Ecto neural progenitor cell (in vitro differentiated cells): ENCODE data around the gene ERC1.
"Not testable (repeated sequence)": the region's sequence is repeated elsewhere in the genome, so short reads cannot be mapped to it uniquely, and the experiment has no call there.

Source experiments
- DNase-seq: peaks from one replicate; pipeline ENCODE4 v3.0.0-alpha.2; 2018; ENCODE audit warnings: low spot score

Gene ERC1

GRCh38 chr12:1130164-1130563, 139.1 kb downstream of the ERC1 start:
- no peak for DNase-seq

DNA sequence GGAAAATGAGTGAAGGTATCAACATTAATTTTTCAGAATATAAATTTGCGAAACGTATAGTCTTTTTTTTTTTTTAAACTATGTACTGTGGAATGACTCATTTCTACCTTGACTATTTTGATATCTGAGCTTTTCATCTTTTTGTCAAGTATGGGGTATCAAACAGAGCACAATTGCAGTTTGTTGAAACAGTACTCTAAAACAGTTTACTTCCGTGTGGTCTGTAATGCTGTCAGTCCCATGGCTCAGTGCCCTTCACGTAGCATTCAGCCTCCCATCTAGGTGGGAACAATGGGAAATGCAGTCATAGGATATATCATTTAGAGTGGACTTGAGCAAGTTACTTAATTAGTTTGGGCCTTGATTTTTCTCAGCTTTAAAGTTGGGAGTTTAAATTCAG, 139.5 kb downstream of the ERC1 start:
- no peak for DNase-seq

DNA sequence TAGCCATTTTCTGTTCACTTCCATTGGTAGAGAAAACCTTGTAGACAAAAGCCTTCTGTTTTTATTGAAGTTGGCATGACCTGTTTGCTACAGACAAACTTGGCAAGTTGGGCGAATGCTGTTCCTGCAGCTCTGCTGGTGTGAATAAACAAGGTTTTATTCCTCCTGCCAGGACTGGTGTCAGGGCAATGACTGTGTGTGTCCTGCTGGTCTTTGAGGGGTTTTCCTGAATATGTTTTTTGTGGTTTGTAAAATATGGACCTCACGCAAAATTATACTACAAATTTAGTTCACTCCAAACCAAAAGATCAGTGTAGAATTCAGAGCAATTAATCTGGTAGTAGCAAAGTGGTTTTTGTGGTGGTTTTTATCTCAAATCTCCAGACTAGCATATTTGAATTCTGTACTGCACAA, 140.8 kb downstream of the ERC1 start:
- no peak for DNase-seq

- DNase-seq, result no peak
These were observed 141.3 kb downstream of the ERC1 start for GRCh38 chr12:1132311-1132710.

DNA sequence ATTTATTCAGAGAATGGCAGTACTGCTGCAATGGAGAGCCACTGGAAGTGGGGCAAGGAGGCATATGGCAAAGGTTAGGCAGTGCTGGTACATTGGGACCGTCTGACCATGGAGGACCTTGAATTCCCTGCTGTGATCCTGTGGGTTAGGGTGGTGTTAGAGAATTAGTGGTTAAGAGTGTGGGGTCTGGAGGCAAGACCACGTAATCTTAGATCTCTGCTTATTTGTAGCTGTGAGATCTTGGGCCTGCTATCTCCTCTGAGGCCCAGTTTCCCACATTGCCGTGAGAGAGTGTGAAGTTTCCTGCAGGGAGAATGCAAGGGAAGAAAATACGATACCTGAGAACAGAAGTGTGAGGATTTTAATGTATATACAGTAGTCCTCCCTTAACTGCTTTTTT, 147.7 kb downstream of the ERC1 start:
- DNase-seq, result no peak

DNA sequence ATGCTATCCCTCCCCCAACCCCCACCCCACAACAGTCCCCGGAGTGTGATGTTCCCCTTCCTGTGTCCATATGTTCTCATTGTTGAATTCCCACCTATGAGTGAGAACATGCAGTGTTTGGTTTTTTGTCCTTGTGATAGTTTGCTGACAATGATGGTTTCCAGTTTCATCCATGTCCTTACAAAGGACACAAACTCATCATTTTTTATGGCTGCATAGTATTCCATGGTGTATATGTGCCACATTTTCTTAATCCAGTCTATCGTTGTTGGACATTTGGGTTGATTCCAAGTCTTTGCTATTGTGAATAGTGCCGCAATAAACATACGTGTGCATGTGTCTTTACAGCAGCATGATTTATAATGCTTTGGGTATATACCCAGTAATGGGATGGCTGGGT, 155.7 kb downstream of the ERC1 start:
- DNase-seq, result not testable (repeated sequence)

GRCh38 chr12:1147821-1148220, 156.8 kb downstream of the ERC1 start:
- DNase-seq, result no peak

DNA sequence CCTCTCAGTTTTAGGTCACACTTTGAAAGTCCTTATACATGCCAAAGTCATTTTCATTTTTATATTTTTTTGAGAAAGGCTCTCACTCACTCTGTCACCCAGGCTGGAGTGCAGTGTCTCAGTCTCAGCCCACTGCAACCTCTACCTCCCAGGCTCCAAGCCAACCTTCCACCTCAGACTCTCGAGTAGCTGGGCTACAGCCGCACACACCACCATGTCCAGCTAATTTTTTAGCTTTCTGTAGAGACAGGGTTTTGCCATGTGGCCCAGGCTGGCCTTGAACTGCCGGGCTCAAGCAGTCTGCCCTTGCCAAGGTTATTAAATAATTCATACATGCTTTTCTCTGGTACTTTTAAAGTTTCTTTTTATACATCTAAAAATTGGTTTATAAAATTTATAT, 166.0 kb downstream of the ERC1 start:
- no peak for DNase-seq

- DNase-seq, result no peak
These were observed 170.2 kb downstream of the ERC1 start for GRCh38 chr12:1161197-1161596.

DNA sequence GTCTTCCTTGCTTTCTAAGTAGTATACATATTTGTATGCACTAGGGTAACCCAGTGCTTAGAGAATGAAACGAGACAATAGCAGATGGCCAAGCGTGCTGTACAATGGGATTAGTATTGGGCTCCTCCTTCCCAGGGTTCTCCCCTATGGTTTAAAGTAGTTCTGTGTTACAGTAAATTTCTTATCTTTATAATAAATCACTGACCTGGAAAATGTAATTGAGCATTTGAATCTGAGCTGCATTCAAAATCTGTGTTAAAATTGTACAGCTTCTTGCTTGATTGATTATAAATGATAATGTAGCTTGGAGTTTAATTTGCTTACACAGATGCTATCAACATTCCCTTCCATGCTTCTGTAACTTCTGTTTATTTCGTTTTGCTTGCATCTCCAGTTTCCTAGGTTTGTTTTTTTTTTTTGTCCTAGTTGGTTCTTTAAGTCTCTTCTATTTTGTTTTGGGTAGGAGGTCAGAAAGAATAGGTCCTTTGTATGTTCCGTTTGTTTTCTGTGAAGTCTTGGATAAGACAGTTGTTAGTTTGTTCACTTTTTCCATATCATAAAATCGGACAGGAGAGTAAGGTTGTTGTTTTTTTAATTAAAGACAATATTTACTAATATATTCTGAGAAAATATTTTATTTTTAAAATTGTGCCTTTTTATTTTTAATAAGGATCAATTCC, 171.2 kb downstream of the ERC1 start:
- DNase-seq, result no peak

DNA sequence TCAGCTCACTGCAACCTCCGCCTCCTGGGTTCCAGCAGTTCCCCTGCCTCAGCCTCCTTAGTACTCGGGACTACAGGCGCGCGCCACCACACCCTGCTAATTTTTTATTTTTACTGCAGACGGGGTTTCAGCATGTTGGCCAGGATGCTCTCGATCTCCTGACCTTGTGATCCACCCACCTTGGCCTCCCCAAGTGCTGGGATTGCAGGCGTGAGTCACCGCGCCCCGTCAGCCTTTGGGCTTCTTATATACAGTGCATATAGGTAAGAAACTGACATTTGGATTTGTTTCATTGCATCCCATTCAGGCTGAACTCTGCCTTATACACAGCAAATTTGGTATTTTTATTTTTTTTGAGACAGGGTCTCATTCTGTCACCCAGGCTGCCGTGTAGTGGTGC, 176.8 kb downstream of the ERC1 start:
- no peak for DNase-seq

- DNase-seq, result no peak
These were observed 179.4 kb downstream of the ERC1 start for GRCh38 chr12:1170411-1170810.

DNA sequence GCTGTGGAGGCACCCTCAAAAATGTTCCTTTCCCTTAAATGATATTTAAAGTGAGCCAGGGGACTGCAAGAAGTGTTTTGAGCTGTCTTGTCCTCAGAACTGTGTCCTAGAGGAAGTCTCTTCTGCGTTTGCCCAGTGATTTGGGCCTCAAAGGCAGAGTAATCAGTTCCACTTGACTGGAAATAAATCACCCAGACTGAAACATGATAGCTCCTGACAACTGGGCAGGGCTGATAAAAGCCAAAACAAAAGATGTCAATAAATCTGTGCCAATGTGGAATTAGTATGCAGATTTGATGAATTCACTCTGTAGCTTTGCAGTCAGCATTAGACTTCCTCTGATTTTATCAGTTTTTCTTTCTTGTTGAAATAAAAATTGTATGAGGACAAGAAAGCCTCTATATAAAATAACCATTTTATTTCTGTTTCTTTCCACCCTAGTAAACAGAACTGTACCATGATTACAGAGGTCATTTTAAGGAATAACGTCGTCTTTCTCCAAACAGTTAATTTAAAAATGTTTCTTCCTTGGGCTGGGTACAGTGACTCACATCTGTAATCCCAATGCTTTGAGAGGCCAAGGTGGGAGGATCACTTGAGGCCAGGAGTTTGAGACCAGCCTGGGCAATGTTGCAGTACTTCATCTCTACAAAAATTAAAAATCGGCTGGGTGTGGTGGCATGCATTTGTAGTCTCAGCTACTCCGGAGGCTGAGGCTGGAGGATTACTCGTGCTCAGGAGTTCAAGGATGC, 180.8 kb downstream of the ERC1 start:
- peak; percentile 61 for DNase-seq

- no peak for DNase-seq
These were observed 183.0 kb downstream of the ERC1 start for GRCh38 chr12:1173781-1174617.

DNA sequence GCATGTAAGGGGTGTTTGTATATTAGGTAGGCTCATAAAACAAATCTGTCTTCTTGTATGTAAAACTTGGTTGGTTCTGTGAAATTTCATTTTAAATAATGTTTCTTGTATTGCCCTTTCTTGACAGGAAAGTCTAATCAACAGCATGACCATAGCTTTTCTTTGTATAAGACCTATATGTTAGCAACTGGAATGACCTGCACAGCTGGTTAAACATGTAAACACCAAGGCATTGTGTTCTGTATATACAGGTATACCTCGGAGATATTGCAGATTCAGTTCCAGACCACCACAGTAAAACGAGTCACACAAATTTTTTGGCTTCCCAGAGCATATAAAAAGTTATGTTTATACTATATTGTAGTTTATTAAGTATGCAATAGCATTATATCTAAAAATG, 183.6 kb downstream of the ERC1 start:
- DNase-seq, result no peak

- DNase-seq, result no peak
These were observed 185.2 kb downstream of the ERC1 start for GRCh38 chr12:1176191-1176590.

DNA sequence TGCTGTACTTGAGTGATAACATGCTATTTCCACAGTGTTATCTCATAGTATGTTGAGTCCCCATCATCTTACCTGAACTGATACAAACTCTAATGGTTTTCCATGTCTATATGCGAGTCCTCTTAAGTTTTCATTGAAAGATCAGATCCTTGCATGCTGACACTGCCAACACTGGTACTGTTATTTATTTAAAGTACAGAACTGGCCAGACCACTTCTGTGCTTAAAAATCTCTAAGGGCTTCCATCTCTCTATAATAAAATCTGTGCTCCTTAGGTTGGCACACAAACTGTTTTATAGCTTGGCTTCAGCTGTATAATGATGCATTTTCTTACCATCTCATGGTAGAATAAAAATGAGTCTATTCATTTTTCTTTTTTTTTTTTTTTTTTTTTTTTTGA, 188.1 kb downstream of the ERC1 start:
- no peak for DNase-seq

GRCh38 chr12:1182069-1182468, 191.0 kb downstream of the ERC1 start:
- DNase-seq, result no peak

DNA sequence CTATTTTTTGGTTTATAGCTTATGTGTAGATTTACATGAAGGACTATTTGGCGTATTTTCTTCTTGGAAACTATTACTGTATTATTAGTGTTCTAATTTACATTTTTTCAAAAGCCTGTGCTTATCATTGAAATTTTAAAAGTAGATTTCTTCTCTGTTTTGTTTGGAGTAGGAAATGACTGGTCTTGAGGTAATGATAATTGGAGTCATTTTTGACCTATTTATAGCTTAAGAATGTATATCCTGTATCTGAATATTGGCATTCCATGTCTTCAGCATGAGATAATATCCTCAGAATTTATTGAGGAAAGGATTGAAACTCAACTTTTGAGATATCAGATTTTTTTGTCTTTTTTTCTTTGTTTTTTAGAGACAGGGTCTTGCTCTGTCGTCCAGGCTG, 193.4 kb downstream of the ERC1 start:
- no peak for DNase-seq

- DNase-seq, result no peak
These were observed 194.6 kb downstream of the ERC1 start for GRCh38 chr12:1185460-1186182.

DNA sequence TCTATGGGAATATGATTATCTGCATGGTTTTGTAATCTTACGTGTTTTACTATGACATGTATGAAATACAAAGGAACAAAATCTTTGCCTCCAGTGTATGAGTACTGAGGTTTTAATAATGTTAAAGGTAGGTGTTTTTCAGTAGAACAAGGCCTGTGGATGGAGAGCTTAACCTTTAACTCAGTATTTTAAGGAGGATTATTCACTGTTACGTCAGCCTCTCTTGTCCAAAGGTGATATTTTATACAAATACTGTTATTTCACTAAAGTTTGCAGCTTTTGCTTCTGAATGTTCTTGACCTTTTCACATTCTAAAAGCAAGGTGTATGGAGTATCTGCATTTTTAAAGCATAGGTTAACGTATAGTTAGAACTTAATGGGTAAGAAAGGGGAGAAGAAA, 195.3 kb downstream of the ERC1 start:
- DNase-seq, result no peak

DNA sequence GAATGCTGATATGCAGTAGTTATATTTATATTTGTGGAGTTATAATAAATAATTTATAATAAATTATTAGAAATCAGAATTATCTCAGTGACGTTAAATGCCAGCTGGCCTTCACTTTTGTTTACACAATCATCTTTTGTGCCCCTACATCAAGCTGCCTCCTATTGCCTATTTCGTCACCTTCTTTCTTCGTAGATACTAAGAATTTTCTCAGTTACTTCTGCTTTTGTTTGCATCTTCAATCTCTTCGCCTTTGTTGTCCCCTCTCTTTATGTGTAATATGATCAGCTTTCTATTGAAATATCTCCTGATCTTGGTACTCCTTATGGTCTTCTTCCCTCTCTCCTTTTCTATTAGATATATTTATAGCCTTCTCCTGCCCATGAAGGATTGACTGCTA, 197.0 kb downstream of the ERC1 start:
- no peak for DNase-seq
